ENCODE results near the gene ALDOC.
A peak's percentile ranks its signal among the peaks of the same experiment; 100 is the strongest.

Gene ALDOC

DNA sequence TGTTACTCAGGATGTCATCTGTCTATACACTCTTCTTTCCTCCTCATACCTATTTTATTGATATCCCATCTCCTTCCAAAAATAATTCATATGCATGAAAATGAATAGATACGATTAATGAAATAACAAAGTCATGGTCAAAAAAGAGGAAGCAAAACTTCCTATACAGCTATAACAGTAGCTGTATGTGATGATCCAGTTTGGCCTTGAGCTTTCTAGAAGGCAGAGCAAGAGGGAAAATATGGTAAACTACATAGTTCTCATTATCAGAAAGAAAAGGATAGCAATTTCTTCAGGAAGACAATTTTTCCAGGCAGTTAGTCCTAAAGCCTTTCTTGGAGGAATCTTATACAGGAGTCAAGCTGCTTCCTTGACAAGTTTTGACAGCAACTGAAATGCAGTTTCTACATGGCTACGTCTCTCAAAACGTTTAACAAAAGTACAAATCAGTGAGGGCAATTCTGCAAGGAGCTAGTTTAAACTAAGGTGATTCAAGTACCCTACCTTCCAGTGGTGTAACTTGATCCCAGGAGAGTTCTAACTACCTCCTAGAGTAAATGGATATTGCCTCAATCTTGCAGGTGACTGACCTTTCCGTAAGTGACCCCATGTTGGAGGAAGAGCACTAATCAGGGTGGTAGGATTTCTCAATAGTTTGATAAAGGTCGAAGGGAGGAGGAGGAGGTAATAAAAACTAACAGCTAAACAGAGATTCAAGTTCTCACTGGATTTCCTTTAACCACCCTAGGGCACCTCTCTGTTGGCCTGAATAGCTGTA, 21.1 kb upstream of the ALDOC start:
- H3K27ac ChIP-seq, result peak overlapping the region; percentile 90

GRCh38 chr17:28592260-28592659, 15.6 kb upstream of the ALDOC start:
- Histone ChIP-seq H3K9me3 (no peaks in the 10 kb centered on the region), H3K27ac (no peak overlapping the region), H3K27me3 (no peaks in the 10 kb centered on the region), H3K4me3 (ENCODE audit: low read depth in 1 of 2, low read length in 1 of 2) (no peak overlapping the region), H3K36me3 (peaks cover 28% of the 10 kb centered on the region), H3K4me1 (ENCODE audit: control insufficient read depth in 1 of 2, insufficient read depth in 1 of 2, low read depth in 1 of 2, low read length in 1 of 2) (peaks cover 0 to 2% of the 10 kb centered on the region in 2 experiments)
- no peak for TF ChIP-seq CTCF (IDR thresholded peaks at IDR 0.05)

More for the DNA sequence above, 21.1 kb upstream of the ALDOC start:
- Histone ChIP-seq H3K27me3 (no peaks in the 10 kb centered on the region), H3K9me3 (no peaks in the 10 kb centered on the region), H3K36me3 (peaks cover 6% of the 10 kb centered on the region), H3K4me3 (ENCODE audit: low read depth in 1 of 2, low read length in 1 of 2) (peak overlapping the region; percentile 84 to 91), H3K4me1 (ENCODE audit: control insufficient read depth in 1 of 2, insufficient read depth in 1 of 2, low read depth in 1 of 2, low read length in 1 of 2) (peaks cover 22 to 25% of the 10 kb centered on the region in 2 experiments)
- no peak for TF ChIP-seq CTCF (IDR thresholded peaks at IDR 0.05)

GRCh38 chr17:28585851-28586250, 9.2 kb upstream of the ALDOC start:
- Histone ChIP-seq H3K9me3 (no peaks in the 10 kb centered on the region), H3K27ac (no peak overlapping the region), H3K4me1 (ENCODE audit: control insufficient read depth in 1 of 2, insufficient read depth in 1 of 2, low read depth in 1 of 2, low read length in 1 of 2) (no peaks in the 10 kb centered on the region), H3K36me3 (peaks cover 47% of the 10 kb centered on the region), H3K27me3 (no peaks in the 10 kb centered on the region), H3K4me3 (ENCODE audit: low read depth in 1 of 2, low read length in 1 of 2) (no peak overlapping the region)
- no peak for TF ChIP-seq CTCF (IDR thresholded peaks at IDR 0.05)

GRCh38 chr17:28584434-28584833, 7.7 kb upstream of the ALDOC start:
- H3K36me3 ChIP-seq, result peaks cover 47% of the 10 kb centered on the region
- H3K9me3 ChIP-seq, result no peaks in the 10 kb centered on the region
- no peaks in the 10 kb centered on the region for H3K27me3 ChIP-seq
- H3K27ac ChIP-seq, result no peak overlapping the region
- H3K4me1 ChIP-seq (ENCODE audit: control insufficient read depth in 1 of 2, insufficient read depth in 1 of 2, low read depth in 1 of 2, low read length in 1 of 2), result no peaks in the 10 kb centered on the region
- no peak for TF ChIP-seq CTCF (IDR thresholded peaks at IDR 0.05)
- no peak overlapping the region for H3K4me3 ChIP-seq (ENCODE audit: low read depth in 1 of 2, low read length in 1 of 2)

- Histone ChIP-seq H3K4me3 (ENCODE audit: low read depth in 1 of 2, low read length in 1 of 2) (no peak overlapping the region), H3K27ac (no peak overlapping the region), H3K4me1 (ENCODE audit: control insufficient read depth in 1 of 2, insufficient read depth in 1 of 2, low read depth in 1 of 2, low read length in 1 of 2) (peaks cover 0 to 8% of the 10 kb centered on the region in 2 experiments), H3K36me3 (peaks cover 43% of the 10 kb centered on the region), H3K27me3 (no peaks in the 10 kb centered on the region), H3K9me3 (no peaks in the 10 kb centered on the region)
- TF ChIP-seq CTCF (IDR thresholded peaks at IDR 0.05), result no peak
Observed at GRCh38 chr17:28582513-28582912, 5.8 kb upstream of the ALDOC start.

Measured in neutrophil (primary cell).